Naive thymus-derived CD4-positive, alpha-beta T cell (primary cell): Measurements from ENCODE around the gene PBX3. TPM values are rescaled to one million over a fixed set of nuclear protein-coding genes. Genes with fewer than 3 reads are reported as not detected.

ENCODE experiments used
- ATAC-seq: fragments of 150-1000 bp; cut with Tn5 transposase; 2 replicates; pipeline ENCODE4 v1.10.0; 2021; ENCODE audit warnings: mild to moderate bottlenecking, moderate library complexity
- CTCF ChIA-PET: fragments of 350-600 bp; sonication (Branson Sonifier 250); formaldehyde crosslinking; loops from one replicate; lab custom pipeline; 2021; ENCODE audit warnings: antibody characterized with exemption; lab: Charles Lee
- POLR2A ChIA-PET: fragments of 350-600 bp; sonication (Branson Sonifier 250); formaldehyde crosslinking; loops from one replicate; lab custom pipeline; 2021; ENCODE audit warnings: antibody characterized with exemption, inconsistent platforms; lab: Charles Lee
- DNase-seq, 9 donors: peaks; one replicate each; pipeline versions ENCODE4 v3.0.0 to v3.0.0-alpha.2; 2020 to 2022; ENCODE audit warnings: mixed read lengths in 1 of 9
- H3K27ac ChIP-seq: one replicate; pipeline ENCODE4 v1.7.0; 2013; ENCODE audit warnings: mild to moderate bottlenecking, low read depth, low read length, moderate library complexity
- H3K27me3 ChIP-seq, 2 donors: one replicate each; pipeline ENCODE4 v1.7.0; 2013; ENCODE audit warnings: low read length in 2 of 2, mild to moderate bottlenecking in 2 of 2, moderate library complexity in 2 of 2; ENCODE audit not compliant: control insufficient read depth in 2 of 2, insufficient read depth in 2 of 2
- H3K36me3 ChIP-seq, 3 experiments: 1 replicate in 2 of 3; 2 replicates in 1 of 3; pipeline ENCODE4 v1.7.0; 2013; ENCODE audit warnings: low read length in 3 of 3, mild to moderate bottlenecking in 3 of 3, moderate library complexity in 1 of 3; ENCODE audit not compliant: insufficient read depth in 3 of 3, control insufficient read depth in 2 of 3
- H3K4me1 ChIP-seq, 2 donors: one replicate each; pipeline ENCODE4 v1.7.0; 2013; ENCODE audit warnings: low read length in 2 of 2, mild to moderate bottlenecking in 2 of 2, moderate library complexity in 1 of 2; ENCODE audit not compliant: control insufficient read depth in 2 of 2, insufficient read depth in 2 of 2
- H3K4me3 ChIP-seq: 2 replicates; pipeline ENCODE4 v1.7.0; 2013; ENCODE audit warnings: mild to moderate bottlenecking, low read length
- H3K9me3 ChIP-seq, 3 experiments: 1 replicate in 2 of 3; 2 replicates in 1 of 3; pipeline ENCODE4 v1.7.0; 2013; ENCODE audit warnings: low read length in 3 of 3; ENCODE audit not compliant: control insufficient read depth in 2 of 3
- H3K27ac Mint-ChIP-seq, 9 donors: one replicate each; pipeline ENCODE4 v1.8.0; 2020 to 2022; ENCODE audit warnings: mixed read lengths in 9 of 9, mild to moderate bottlenecking in 8 of 9, moderate library complexity in 5 of 9, inconsistent platforms in 2 of 9
- H3K27me3 Mint-ChIP-seq, 5 donors: one replicate each; pipeline ENCODE4 v1.8.0; 2021 to 2022; ENCODE audit warnings: mixed read lengths in 5 of 5, mild to moderate bottlenecking in 1 of 5
- H3K36me3 Mint-ChIP-seq, 5 donors: one replicate each; pipeline ENCODE4 v1.8.0; 2020 to 2022; ENCODE audit warnings: mixed read lengths in 5 of 5, mild to moderate bottlenecking in 3 of 5, inconsistent platforms in 1 of 5
- H3K4me1 Mint-ChIP-seq, 7 donors: one replicate each; pipeline ENCODE4 v1.8.0; 2020 to 2022; ENCODE audit warnings: mixed read lengths in 7 of 7, mild to moderate bottlenecking in 3 of 7, inconsistent platforms in 1 of 7
- H3K4me3 Mint-ChIP-seq, 10 donors: one replicate each; pipeline ENCODE4 v1.8.0; 2020 to 2022; ENCODE audit warnings: mild to moderate bottlenecking in 10 of 10, mixed read lengths in 10 of 10, moderate library complexity in 6 of 10, inconsistent platforms in 2 of 10
- H3K9me3 Mint-ChIP-seq, 11 donors: one replicate each; pipeline ENCODE4 v1.8.0; 2020 to 2022; ENCODE audit warnings: mixed read lengths in 11 of 11, mild to moderate bottlenecking in 4 of 11, inconsistent platforms in 1 of 11, moderate library complexity in 1 of 11
- intact Hi-C, 2 donors: fragments of 100-400 bp; cut with micrococcal nuclease; formaldehyde crosslinking; loops; one replicate each; pipeline ENCODE4 v1.15.1; 2023
- polyA plus RNA-seq, 2 donors: library from polyadenylated mRNA; unstranded; fragments of 300-500 nt; fragmentation: Illumina TruSeq; gene quantifications; one replicate each; pipeline ENCODE4 v1.2.3, GENCODE V29; 2021
- total RNA-seq, 6 experiments: library from RNA in 5 of 6; stranded (reverse) in 5 of 6; gene quantifications; 1 replicate in 5 of 6; 2 replicates in 1 of 6; pipeline ENCODE4 v1.2.3 and lab custom pipeline; 2021 to 2026

Gene PBX3
- total and polyA plus RNA-seq, 7 experiments from 2014 or later = 3.6 to 38.1 (median 18.9) TPM

GRCh38 chr9:126016579-126017290 is 269.6 kb downstream of the PBX3 start:
- POLR2A ChIA-PET = no interaction called here
- no peaks in the 10 kb centered on the region for H3K4me1 Mint-ChIP-seq
- no peak for DNase-seq
- no peak overlapping the region for H3K4me3 Mint-ChIP-seq
- Histone ChIP-seq H3K4me3 (no peak overlapping the region), H3K4me1 (no peaks in the 10 kb centered on the region), H3K9me3 (no peaks in the 10 kb centered on the region), H3K27me3 (no peaks in the 10 kb centered on the region), H3K36me3 (no peaks in the 10 kb centered on the region), H3K27ac (no peak overlapping the region)
- intact Hi-C loops = no loop called here
- peaks cover 0 to under 1% (median 0%) of the 10 kb centered on the region in 11 donors for H3K9me3 Mint-ChIP-seq
- H3K36me3 Mint-ChIP-seq = no peaks in the 10 kb centered on the region
- no peak overlapping the region for H3K27ac Mint-ChIP-seq
- CTCF ChIA-PET = no interaction called here
- no peak for ATAC-seq
- peaks cover 0 to 12% (median 10%) of the 10 kb centered on the region in 5 donors for H3K27me3 Mint-ChIP-seq

Other genes with a start within 250 kb of the PBX3 start
- 10 to 100 TPM; 41.3 to 63.8 (median 55.8) TPM for gene MAPKAP1, start 40.2 kb upstream of the PBX3 start, total RNA-seq
- gene MAPKAP1, start 40.2 kb upstream of the PBX3 start, polyA plus RNA-seq = 10 to 100 TPM; 52.5 to 73.6 TPM